SHP77 treated with DMSO at 0.1 percent for 48 hours (cell line): ENCODE measurements around the gene ANAPC7.
"Not testable (repeated sequence)": the region's sequence is repeated elsewhere in the genome, so short reads cannot be mapped to it uniquely, and the experiment has no call there.

ENCODE experiments used
- DNase-seq: peaks from one replicate; lab custom pipeline; 2025; lab: John Stamatoyannopoulos, UW

Gene ANAPC7

GRCh38 chr12:110348431-110349059, 55.0 kb downstream of the ANAPC7 start:
- DNase-seq = no peak

GRCh38 chr12:110347767-110348166, 55.7 kb downstream of the ANAPC7 start:
- DNase-seq = no peak

- no peak for DNase-seq
Observed at GRCh38 chr12:110345963-110346362, 57.5 kb downstream of the ANAPC7 start.

GRCh38 chr12:110345176-110345661, 58.3 kb downstream of the ANAPC7 start:
- DNase-seq = no peak

GRCh38 chr12:110344657-110345056, 58.9 kb downstream of the ANAPC7 start:
- no peak for DNase-seq

- no peak for DNase-seq
Observed at GRCh38 chr12:110343736-110344555, 59.6 kb downstream of the ANAPC7 start.

GRCh38 chr12:110343114-110343513, 60.4 kb downstream of the ANAPC7 start:
- DNase-seq = no peak

- no peak for DNase-seq
Observed at GRCh38 chr12:110342157-110342556, 61.4 kb downstream of the ANAPC7 start.

GRCh38 chr12:110340706-110341105, 62.8 kb downstream of the ANAPC7 start:
- DNase-seq = no peak

- not testable (repeated sequence) for DNase-seq
Observed at GRCh38 chr12:110340261-110340660, 63.2 kb downstream of the ANAPC7 start.

- no peak for DNase-seq
Observed at GRCh38 chr12:110339184-110339952, 64.1 kb downstream of the ANAPC7 start.

GRCh38 chr12:110338754-110339153, 64.8 kb downstream of the ANAPC7 start:
- no peak for DNase-seq

GRCh38 chr12:110337912-110338710, 65.4 kb downstream of the ANAPC7 start:
- no peak for DNase-seq

GRCh38 chr12:110335481-110336045, 67.9 kb downstream of the ANAPC7 start:
- DNase-seq = no peak

- DNase-seq = no peak
Observed at GRCh38 chr12:110333201-110333600, 70.3 kb downstream of the ANAPC7 start.

- no peak for DNase-seq
Observed at GRCh38 chr12:110330544-110330943, 73.0 kb downstream of the ANAPC7 start.

- DNase-seq = no peak
Observed at GRCh38 chr12:110330124-110330523, 73.4 kb downstream of the ANAPC7 start.

- DNase-seq = no peak
Observed at GRCh38 chr12:110329710-110330109, 73.8 kb downstream of the ANAPC7 start.
